ENCODE measurements around the gene CACYBP. TPM values are rescaled to one million over a fixed set of nuclear protein-coding genes. Genes with fewer than 3 reads are reported as not detected.
A peak's percentile ranks its signal among the peaks of the same experiment; 100 is the strongest.

CACYBP gene
- total RNA-seq, 1 donor from 2014 or later: 75.6 TPM

- H3K27ac ChIP-seq (replicated peaks): peak overlapping the region; percentile 68
- no peaks in the 10 kb centered on the region for H3K9me3 ChIP-seq (replicated peaks)
- H3K4me3 ChIP-seq: peak overlapping the region; percentile 32
- peaks cover 4% of the 10 kb centered on the region for H3K36me3 ChIP-seq
- intact Hi-C loops (cut with micrococcal nuclease): no loop called here
- no peak for TF ChIP-seq CTCF (IDR thresholded peaks at IDR 0.05; ENCODE audit: borderline replicate concordance)
- DNase-seq: no peak
- H3K27me3 ChIP-seq (ENCODE audit: low read depth): no peaks in the 10 kb centered on the region
- H3K4me1 ChIP-seq: peaks cover 57% of the 10 kb centered on the region
These were observed 35.3 kb upstream of the CACYBP start for GRCh38 chr1:174964261-174964971.

GRCh38 chr1:174964972-174965361 is 34.8 kb upstream of the CACYBP start:
- Histone ChIP-seq H3K4me1 (peaks cover 57% of the 10 kb centered on the region), H3K9me3 (replicated peaks) (no peaks in the 10 kb centered on the region), H3K27me3 (ENCODE audit: low read depth) (no peaks in the 10 kb centered on the region), H3K36me3 (peaks cover 8% of the 10 kb centered on the region), H3K4me3 (peak overlapping the region; percentile 32), H3K27ac (replicated peaks) (peak overlapping the region; percentile 68)
- no peak for DNase-seq
- intact Hi-C loops (cut with micrococcal nuclease): no loop called here
- TF ChIP-seq CTCF (IDR thresholded peaks at IDR 0.05; ENCODE audit: borderline replicate concordance): no peak

- intact Hi-C loops (cut with micrococcal nuclease): no loop called here
- H3K9me3 ChIP-seq (replicated peaks): no peaks in the 10 kb centered on the region
- no peaks in the 10 kb centered on the region for H3K27me3 ChIP-seq (ENCODE audit: low read depth)
- TF ChIP-seq CTCF (IDR thresholded peaks at IDR 0.05; ENCODE audit: borderline replicate concordance): no peak
- peak overlapping the region; percentile 32 for H3K4me3 ChIP-seq
- peaks cover 8% of the 10 kb centered on the region for H3K36me3 ChIP-seq
- peak overlapping the region; percentile 68 for H3K27ac ChIP-seq (replicated peaks)
- H3K4me1 ChIP-seq: peaks cover 57% of the 10 kb centered on the region
- DNase-seq: no peak
These were observed 34.3 kb upstream of the CACYBP start for GRCh38 chr1:174965362-174966007.

GRCh38 chr1:174966008-174966572 is 33.7 kb upstream of the CACYBP start:
- Histone ChIP-seq H3K27me3 (ENCODE audit: low read depth) (no peaks in the 10 kb centered on the region), H3K9me3 (replicated peaks) (no peaks in the 10 kb centered on the region), H3K4me3 (peak overlapping the region; percentile 32), H3K27ac (replicated peaks) (peak overlapping the region; percentile 68), H3K4me1 (peaks cover 57% of the 10 kb centered on the region), H3K36me3 (peaks cover 8% of the 10 kb centered on the region)
- intact Hi-C loops (cut with micrococcal nuclease): no loop called here
- TF ChIP-seq CTCF (IDR thresholded peaks at IDR 0.05; ENCODE audit: borderline replicate concordance): no peak
- DNase-seq: no peak

GRCh38 chr1:174967845-174968705 is 31.7 kb upstream of the CACYBP start:
- no peaks in the 10 kb centered on the region for H3K27me3 ChIP-seq (ENCODE audit: low read depth)
- no peak for TF ChIP-seq CTCF (IDR thresholded peaks at IDR 0.05; ENCODE audit: borderline replicate concordance)
- H3K4me1 ChIP-seq: peaks cover 54% of the 10 kb centered on the region
- DNase-seq: no peak
- H3K36me3 ChIP-seq: peaks cover 8% of the 10 kb centered on the region
- intact Hi-C loops (cut with micrococcal nuclease): no loop called here
- no peaks in the 10 kb centered on the region for H3K9me3 ChIP-seq (replicated peaks)
- H3K27ac ChIP-seq (replicated peaks): peak overlapping the region; percentile 68
- H3K4me3 ChIP-seq: no peak overlapping the region
